Activated naive CD8-positive, alpha-beta T cell (primary cell): Measurements from ENCODE around the gene TSSC4.

Experiments
- H3K27ac Mint-ChIP-seq: one replicate; pipeline ENCODE4 v1.8.0; 2021; ENCODE audit warnings: mixed read lengths
- H3K27me3 Mint-ChIP-seq: one replicate; pipeline ENCODE4 v1.8.0; 2021; ENCODE audit warnings: mixed read lengths
- H3K36me3 Mint-ChIP-seq: one replicate; pipeline ENCODE4 v1.8.0; 2021; ENCODE audit warnings: mixed read lengths
- H3K4me1 Mint-ChIP-seq: one replicate; pipeline ENCODE4 v1.8.0; 2021; ENCODE audit warnings: low read depth, mixed read lengths
- H3K4me3 Mint-ChIP-seq: one replicate; pipeline ENCODE4 v1.8.0; 2021; ENCODE audit warnings: mild to moderate bottlenecking, mixed read lengths
- H3K9me3 Mint-ChIP-seq: one replicate; pipeline ENCODE4 v1.8.0; 2021; ENCODE audit warnings: low read depth, mixed read lengths

TSSC4 gene

GRCh38 chr11:2434506-2435255 is 34.1 kb downstream of the TSSC4 start:
- Mint-ChIP-seq H3K27ac (no peak overlapping the region), H3K4me1 (no peaks in the 10 kb centered on the region), H3K27me3 (no peaks in the 10 kb centered on the region), H3K4me3 (no peak overlapping the region), H3K36me3 (no peaks in the 10 kb centered on the region), H3K9me3 (no peaks in the 10 kb centered on the region)

- no peaks in the 10 kb centered on the region for H3K9me3 Mint-ChIP-seq
- no peaks in the 10 kb centered on the region for H3K27me3 Mint-ChIP-seq
Observed at GRCh38 chr11:2435288-2436012, 34.9 kb downstream of the TSSC4 start.

GRCh38 chr11:2436013-2436520 is 35.5 kb downstream of the TSSC4 start:
- H3K27me3 Mint-ChIP-seq, result no peaks in the 10 kb centered on the region
- H3K4me1 Mint-ChIP-seq, result no peaks in the 10 kb centered on the region
- no peaks in the 10 kb centered on the region for H3K9me3 Mint-ChIP-seq
- H3K36me3 Mint-ChIP-seq, result no peaks in the 10 kb centered on the region
- no peak overlapping the region for H3K27ac Mint-ChIP-seq
- no peak overlapping the region for H3K4me3 Mint-ChIP-seq

More at GRCh38 chr11:2435288-2436012, 34.9 kb downstream of the TSSC4 start:
- no peak overlapping the region for H3K27ac Mint-ChIP-seq
- H3K36me3 Mint-ChIP-seq, result no peaks in the 10 kb centered on the region
- no peaks in the 10 kb centered on the region for H3K4me1 Mint-ChIP-seq
- no peak overlapping the region for H3K4me3 Mint-ChIP-seq

- no peaks in the 10 kb centered on the region for H3K36me3 Mint-ChIP-seq
- no peak overlapping the region for H3K4me3 Mint-ChIP-seq
- no peaks in the 10 kb centered on the region for H3K9me3 Mint-ChIP-seq
- H3K27ac Mint-ChIP-seq, result no peak overlapping the region
- no peaks in the 10 kb centered on the region for H3K4me1 Mint-ChIP-seq
- no peaks in the 10 kb centered on the region for H3K27me3 Mint-ChIP-seq
Observed at GRCh38 chr11:2436521-2437031, 36.0 kb downstream of the TSSC4 start.

GRCh38 chr11:2437516-2437915 is 37.0 kb downstream of the TSSC4 start:
- Mint-ChIP-seq H3K27ac (no peak overlapping the region), H3K9me3 (no peaks in the 10 kb centered on the region), H3K4me1 (peaks cover 8% of the 10 kb centered on the region), H3K4me3 (no peak overlapping the region), H3K36me3 (no peaks in the 10 kb centered on the region), H3K27me3 (no peaks in the 10 kb centered on the region)

- no peak overlapping the region for H3K4me3 Mint-ChIP-seq
- H3K9me3 Mint-ChIP-seq, result no peaks in the 10 kb centered on the region
- H3K27ac Mint-ChIP-seq, result no peak overlapping the region
- peaks cover 19% of the 10 kb centered on the region for H3K4me1 Mint-ChIP-seq
- H3K27me3 Mint-ChIP-seq, result no peaks in the 10 kb centered on the region
- no peaks in the 10 kb centered on the region for H3K36me3 Mint-ChIP-seq
Observed at GRCh38 chr11:2439820-2440219, 39.3 kb downstream of the TSSC4 start.

- Mint-ChIP-seq H3K4me3 (no peak overlapping the region), H3K9me3 (no peaks in the 10 kb centered on the region), H3K27me3 (no peaks in the 10 kb centered on the region), H3K27ac (no peak overlapping the region), H3K4me1 (peaks cover 23% of the 10 kb centered on the region), H3K36me3 (no peaks in the 10 kb centered on the region)
Observed at GRCh38 chr11:2440646-2441045, 40.1 kb downstream of the TSSC4 start.

GRCh38 chr11:2441171-2441570 is 40.6 kb downstream of the TSSC4 start:
- Mint-ChIP-seq H3K4me1 (peaks cover 23% of the 10 kb centered on the region), H3K36me3 (no peaks in the 10 kb centered on the region), H3K27ac (no peak overlapping the region), H3K27me3 (no peaks in the 10 kb centered on the region), H3K4me3 (no peak overlapping the region), H3K9me3 (no peaks in the 10 kb centered on the region)

- Mint-ChIP-seq H3K9me3 (no peaks in the 10 kb centered on the region), H3K27ac (no peak overlapping the region), H3K4me3 (no peak overlapping the region), H3K4me1 (peaks cover 37% of the 10 kb centered on the region), H3K27me3 (no peaks in the 10 kb centered on the region), H3K36me3 (no peaks in the 10 kb centered on the region)
Observed at GRCh38 chr11:2442589-2442988, 42.0 kb downstream of the TSSC4 start.

GRCh38 chr11:2443406-2443805 is 42.9 kb downstream of the TSSC4 start:
- H3K9me3 Mint-ChIP-seq, result no peaks in the 10 kb centered on the region
- H3K27ac Mint-ChIP-seq, result no peak overlapping the region
- H3K36me3 Mint-ChIP-seq, result no peaks in the 10 kb centered on the region
- peak overlapping the region; percentile 51 for H3K4me3 Mint-ChIP-seq
- no peaks in the 10 kb centered on the region for H3K27me3 Mint-ChIP-seq
- H3K4me1 Mint-ChIP-seq, result peaks cover 43% of the 10 kb centered on the region

- peaks cover 45% of the 10 kb centered on the region for H3K4me1 Mint-ChIP-seq
- H3K27ac Mint-ChIP-seq, result peak within 1 kb of the TSS; percentile 80
- H3K36me3 Mint-ChIP-seq, result no peaks in the 10 kb centered on the region
- no peaks in the 10 kb centered on the region for H3K9me3 Mint-ChIP-seq
- H3K4me3 Mint-ChIP-seq, result peak within 1 kb of the TSS; percentile 89
- H3K27me3 Mint-ChIP-seq, result no peaks in the 10 kb centered on the region
Observed at GRCh38 chr11:2443881-2444820, 43.6 kb downstream of the TSSC4 start, which contains the start of gene TRPM5. TRPM5 (minus strand) TSS chr11:2444514; CDS start chr11:2423036, 21,478 bp downstream.

- H3K27me3 Mint-ChIP-seq, result no peaks in the 10 kb centered on the region
- peak within 1 kb of the TSS; percentile 80 for H3K27ac Mint-ChIP-seq
- peak within 1 kb of the TSS; percentile 89 for H3K4me3 Mint-ChIP-seq
- H3K4me1 Mint-ChIP-seq, result peaks cover 45% of the 10 kb centered on the region
- no peaks in the 10 kb centered on the region for H3K36me3 Mint-ChIP-seq
- H3K9me3 Mint-ChIP-seq, result no peaks in the 10 kb centered on the region
Observed at GRCh38 chr11:2444821-2445745, 44.5 kb downstream of the TSSC4 start, which contains the start of gene KCNQ1. KCNQ1 (plus strand) TSS chr11:2445008; CDS start chr11:2445099, 91 bp downstream.

- H3K27ac Mint-ChIP-seq, result no peak overlapping the region
- no peaks in the 10 kb centered on the region for H3K9me3 Mint-ChIP-seq
- no peaks in the 10 kb centered on the region for H3K36me3 Mint-ChIP-seq
- no peaks in the 10 kb centered on the region for H3K27me3 Mint-ChIP-seq
- peak overlapping the region; percentile 89 for H3K4me3 Mint-ChIP-seq
- H3K4me1 Mint-ChIP-seq, result peaks cover 45% of the 10 kb centered on the region
Observed at GRCh38 chr11:2445746-2446551, 45.4 kb downstream of the TSSC4 start.
